ENCODE measurements around the gene CCL7.

CCL7 gene

GRCh38 chr17:34290586-34290985, 20.6 kb downstream of the CCL7 start:
- no peaks in the 10 kb centered on the region for H3K36me3 ChIP-seq (ENCODE audit: control insufficient read depth, insufficient read depth, low read length)
- H3K27ac ChIP-seq (ENCODE audit: low read depth, low read length) = no peak overlapping the region
- H3K4me1 ChIP-seq (ENCODE audit: control insufficient read depth, insufficient read depth, low read length) = no peaks in the 10 kb centered on the region
- no peaks in the 10 kb centered on the region for H3K9me3 ChIP-seq (ENCODE audit: control insufficient read depth, insufficient read depth, low read depth, low read length)
- no peak overlapping the region for H3K4me3 ChIP-seq (ENCODE audit: low read depth, low read length)
- no peak overlapping the region for H3K9ac ChIP-seq (ENCODE audit: low read length)
- no peaks in the 10 kb centered on the region for H3K27me3 ChIP-seq (ENCODE audit: control insufficient read depth, insufficient read depth, low read length)

- Histone ChIP-seq H3K27ac (ENCODE audit: low read depth, low read length) (no peak overlapping the region), H3K27me3 (ENCODE audit: control insufficient read depth, insufficient read depth, low read length) (no peaks in the 10 kb centered on the region), H3K4me1 (ENCODE audit: control insufficient read depth, insufficient read depth, low read length) (no peaks in the 10 kb centered on the region), H3K36me3 (ENCODE audit: control insufficient read depth, insufficient read depth, low read length) (no peaks in the 10 kb centered on the region), H3K9ac (ENCODE audit: low read length) (no peak overlapping the region), H3K9me3 (ENCODE audit: control insufficient read depth, insufficient read depth, low read depth, low read length) (no peaks in the 10 kb centered on the region), H3K4me3 (ENCODE audit: low read depth, low read length) (no peak overlapping the region)
Measured at GRCh38 chr17:34291721-34292348, 21.8 kb downstream of the CCL7 start.

GRCh38 chr17:34299027-34299426, 29.0 kb downstream of the CCL7 start:
- peaks cover 5% of the 10 kb centered on the region for H3K27me3 ChIP-seq (ENCODE audit: control insufficient read depth, insufficient read depth, low read length)
- H3K9me3 ChIP-seq (ENCODE audit: control insufficient read depth, insufficient read depth, low read depth, low read length) = no peaks in the 10 kb centered on the region
- no peak overlapping the region for H3K4me3 ChIP-seq (ENCODE audit: low read depth, low read length)
- peaks cover 9% of the 10 kb centered on the region; the same call in 1 of the 2 replicates for H3K4me1 ChIP-seq (ENCODE audit: control insufficient read depth, insufficient read depth, low read length)
- no peak overlapping the region for H3K9ac ChIP-seq (ENCODE audit: low read length)
- H3K27ac ChIP-seq (ENCODE audit: low read depth, low read length) = no peak overlapping the region
- no peaks in the 10 kb centered on the region for H3K36me3 ChIP-seq (ENCODE audit: control insufficient read depth, insufficient read depth, low read length)

GRCh38 chr17:34299956-34300577, 30.0 kb downstream of the CCL7 start:
- Histone ChIP-seq H3K27me3 (ENCODE audit: control insufficient read depth, insufficient read depth, low read length) (peaks cover 5% of the 10 kb centered on the region), H3K27ac (ENCODE audit: low read depth, low read length) (no peak overlapping the region), H3K36me3 (ENCODE audit: control insufficient read depth, insufficient read depth, low read length) (no peaks in the 10 kb centered on the region), H3K9ac (ENCODE audit: low read length) (no peak overlapping the region), H3K4me1 (ENCODE audit: control insufficient read depth, insufficient read depth, low read length) (peaks cover 9% of the 10 kb centered on the region; the same call in 1 of the 2 replicates), H3K4me3 (ENCODE audit: low read depth, low read length) (no peak overlapping the region; the same call in 1 of the 2 replicates), H3K9me3 (ENCODE audit: control insufficient read depth, insufficient read depth, low read depth, low read length) (no peaks in the 10 kb centered on the region)

- Histone ChIP-seq H3K9me3 (ENCODE audit: control insufficient read depth, insufficient read depth, low read depth, low read length) (no peaks in the 10 kb centered on the region), H3K9ac (ENCODE audit: low read length) (no peak overlapping the region), H3K4me1 (ENCODE audit: control insufficient read depth, insufficient read depth, low read length) (peaks cover 9% of the 10 kb centered on the region; the same call in 1 of the 2 replicates), H3K4me3 (ENCODE audit: low read depth, low read length) (no peak overlapping the region), H3K27ac (ENCODE audit: low read depth, low read length) (no peak overlapping the region), H3K27me3 (ENCODE audit: control insufficient read depth, insufficient read depth, low read length) (peaks cover 5% of the 10 kb centered on the region), H3K36me3 (ENCODE audit: control insufficient read depth, insufficient read depth, low read length) (no peaks in the 10 kb centered on the region)
Measured at GRCh38 chr17:34300652-34301370, 30.8 kb downstream of the CCL7 start.

- Histone ChIP-seq H3K27ac (ENCODE audit: low read depth, low read length) (no peak overlapping the region), H3K9ac (ENCODE audit: low read length) (no peak overlapping the region), H3K4me3 (ENCODE audit: low read depth, low read length) (no peak overlapping the region), H3K36me3 (ENCODE audit: control insufficient read depth, insufficient read depth, low read length) (no peaks in the 10 kb centered on the region), H3K27me3 (ENCODE audit: control insufficient read depth, insufficient read depth, low read length) (peaks cover 5% of the 10 kb centered on the region), H3K9me3 (ENCODE audit: control insufficient read depth, insufficient read depth, low read depth, low read length) (no peaks in the 10 kb centered on the region), H3K4me1 (ENCODE audit: control insufficient read depth, insufficient read depth, low read length) (peaks cover 9% of the 10 kb centered on the region; the same call in 1 of the 2 replicates)
Measured at GRCh38 chr17:34301986-34302385, 32.0 kb downstream of the CCL7 start.

GRCh38 chr17:34302636-34303035, 32.6 kb downstream of the CCL7 start:
- Histone ChIP-seq H3K9ac (ENCODE audit: low read length) (no peak overlapping the region), H3K9me3 (ENCODE audit: control insufficient read depth, insufficient read depth, low read depth, low read length) (no peaks in the 10 kb centered on the region), H3K4me1 (ENCODE audit: control insufficient read depth, insufficient read depth, low read length) (peaks cover 9% of the 10 kb centered on the region; the same call in 1 of the 2 replicates), H3K27me3 (ENCODE audit: control insufficient read depth, insufficient read depth, low read length) (peaks cover 5% of the 10 kb centered on the region), H3K36me3 (ENCODE audit: control insufficient read depth, insufficient read depth, low read length) (no peaks in the 10 kb centered on the region), H3K4me3 (ENCODE audit: low read depth, low read length) (no peak overlapping the region), H3K27ac (ENCODE audit: low read depth, low read length) (no peak overlapping the region)

- Histone ChIP-seq H3K36me3 (ENCODE audit: control insufficient read depth, insufficient read depth, low read length) (no peaks in the 10 kb centered on the region), H3K4me3 (ENCODE audit: low read depth, low read length) (no peak overlapping the region), H3K27me3 (ENCODE audit: control insufficient read depth, insufficient read depth, low read length) (peaks cover 2% of the 10 kb centered on the region), H3K9ac (ENCODE audit: low read length) (no peak overlapping the region), H3K9me3 (ENCODE audit: control insufficient read depth, insufficient read depth, low read depth, low read length) (no peaks in the 10 kb centered on the region), H3K27ac (ENCODE audit: low read depth, low read length) (no peak overlapping the region), H3K4me1 (ENCODE audit: control insufficient read depth, insufficient read depth, low read length) (peaks cover 6% of the 10 kb centered on the region; the same call in 1 of the 2 replicates)
Measured at GRCh38 chr17:34303606-34304005, 33.6 kb downstream of the CCL7 start.

- Histone ChIP-seq H3K9me3 (ENCODE audit: control insufficient read depth, insufficient read depth, low read depth, low read length) (no peaks in the 10 kb centered on the region), H3K4me1 (ENCODE audit: control insufficient read depth, insufficient read depth, low read length) (peaks cover 4% of the 10 kb centered on the region; the same call in 1 of the 2 replicates), H3K9ac (ENCODE audit: low read length) (no peak overlapping the region), H3K27me3 (ENCODE audit: control insufficient read depth, insufficient read depth, low read length) (no peaks in the 10 kb centered on the region), H3K27ac (ENCODE audit: low read depth, low read length) (no peak overlapping the region), H3K36me3 (ENCODE audit: control insufficient read depth, insufficient read depth, low read length) (no peaks in the 10 kb centered on the region), H3K4me3 (ENCODE audit: low read depth, low read length) (no peak overlapping the region)
Measured at GRCh38 chr17:34305061-34305460, 35.0 kb downstream of the CCL7 start.

GRCh38 chr17:34305606-34306005, 35.6 kb downstream of the CCL7 start:
- Histone ChIP-seq H3K9ac (ENCODE audit: low read length) (no peak overlapping the region), H3K4me3 (ENCODE audit: low read depth, low read length) (no peak overlapping the region), H3K4me1 (ENCODE audit: control insufficient read depth, insufficient read depth, low read length) (no peaks in the 10 kb centered on the region), H3K36me3 (ENCODE audit: control insufficient read depth, insufficient read depth, low read length) (no peaks in the 10 kb centered on the region), H3K27ac (ENCODE audit: low read depth, low read length) (no peak overlapping the region), H3K27me3 (ENCODE audit: control insufficient read depth, insufficient read depth, low read length) (no peaks in the 10 kb centered on the region), H3K9me3 (ENCODE audit: control insufficient read depth, insufficient read depth, low read depth, low read length) (no peaks in the 10 kb centered on the region)

GRCh38 chr17:34306466-34306865, 36.4 kb downstream of the CCL7 start:
- Histone ChIP-seq H3K4me1 (ENCODE audit: control insufficient read depth, insufficient read depth, low read length) (no peaks in the 10 kb centered on the region), H3K36me3 (ENCODE audit: control insufficient read depth, insufficient read depth, low read length) (no peaks in the 10 kb centered on the region), H3K27me3 (ENCODE audit: control insufficient read depth, insufficient read depth, low read length) (no peaks in the 10 kb centered on the region), H3K4me3 (ENCODE audit: low read depth, low read length) (no peak overlapping the region), H3K9me3 (ENCODE audit: control insufficient read depth, insufficient read depth, low read depth, low read length) (no peaks in the 10 kb centered on the region), H3K27ac (ENCODE audit: low read depth, low read length) (no peak overlapping the region), H3K9ac (ENCODE audit: low read length) (no peak overlapping the region)
